B cell (primary cell): ENCODE data around the gene GLB1L2. TPM values are rescaled to one million over a fixed set of nuclear protein-coding genes. Genes with fewer than 3 reads are reported as not detected.

ENCODE experiments used
- ATAC-seq: fragments of 200-7000 bp; cut with Tn5 transposase; one replicate; pipeline ENCODE4 v1.10.0; 2021; ENCODE audit warnings: low read depth, mild to moderate bottlenecking, moderate number of reproducible peaks, moderate library complexity
- CTCF ChIA-PET: fragments of 350-600 bp; sonication (Branson Sonifier 250); formaldehyde crosslinking; loops from one replicate; lab custom pipeline; 2021; ENCODE audit warnings: antibody characterized with exemption, inconsistent platforms; lab: Charles Lee
- POLR2A ChIA-PET: fragments of 350-600 bp; sonication (Branson Sonifier 250); formaldehyde crosslinking; loops from one replicate; lab custom pipeline; 2021; ENCODE audit warnings: antibody characterized with exemption; lab: Charles Lee
- DNase-seq: peaks from one replicate; pipeline ENCODE4 v3.0.0; 2013
- H2AFZ ChIP-seq: 2 replicates; pipeline ENCODE4 v1.6.1; 2012; ENCODE audit warnings: mild to moderate bottlenecking, low read depth, low read length; ENCODE audit not compliant: insufficient read depth, poor library complexity, severe bottlenecking
- H3K27ac ChIP-seq, 2 donors: 1 replicate in 1 of 2; 2 replicates in 1 of 2; pipeline ENCODE4 v1.5.1; 2012 to 2013; ENCODE audit warnings: low read length in 2 of 2, mild to moderate bottlenecking in 2 of 2, moderate library complexity in 1 of 2
- H3K27me3 ChIP-seq, 4 experiments: fragments of 200-600 bp in 1 of 4; sonication (generic) in 1 of 4; replicated peaks in 1 of 4; 1 replicate in 2 of 4; 2 replicates in 2 of 4; pipeline versions ENCODE4 v1.6.1 to v1.7.0; 2013 to 2016; ENCODE audit warnings: low read length in 3 of 4, mild to moderate bottlenecking in 2 of 4, mixed read lengths in 1 of 4, moderate library complexity in 1 of 4; ENCODE audit not compliant: insufficient read depth in 4 of 4, control insufficient read depth in 3 of 4; ENCODE audit errors: control extremely low read depth in 1 of 4
- H3K36me3 ChIP-seq, 2 experiments: replicated peaks in 1 of 2; 1 replicate in 1 of 2; 2 replicates in 1 of 2; pipeline versions ENCODE4 v1.6.1 to v1.7.1; 2013; ENCODE audit warnings: low read length in 1 of 2; ENCODE audit not compliant: insufficient read depth in 2 of 2, control insufficient read depth in 1 of 2; ENCODE audit errors: control extremely low read depth in 1 of 2, extremely low read depth in 1 of 2
- H3K4me1 ChIP-seq, 2 donors: fragments of 200-600 bp in 1 of 2; sonication (generic) in 1 of 2; 1 replicate in 1 of 2; 2 replicates in 1 of 2; pipeline versions ENCODE4 v1.5.1 to v1.6.1; 2013 to 2017; ENCODE audit warnings: low read length in 2 of 2; ENCODE audit not compliant: control insufficient read depth in 2 of 2, insufficient read depth in 2 of 2
- H3K4me2 ChIP-seq: replicated peaks from 2 replicates; pipeline ENCODE3; 2012; ENCODE audit warnings: mild to moderate bottlenecking, low read depth, low read length; ENCODE audit not compliant: poor library complexity, severe bottlenecking
- H3K4me3 ChIP-seq, 5 experiments: fragments of 200-600 bp in 1 of 5; sonication (generic) in 1 of 5; 1 replicate in 3 of 5; 2 replicates in 2 of 5; pipeline versions ENCODE4 v1.5.1 to v1.7.0; 2011 to 2016; ENCODE audit warnings: low read length in 4 of 5, mild to moderate bottlenecking in 4 of 5, low read depth in 2 of 5, control low read depth in 1 of 5, moderate library complexity in 1 of 5; ENCODE audit not compliant: insufficient read depth in 1 of 5; ENCODE audit errors: control extremely low read depth in 1 of 5, extremely low read depth in 1 of 5
- H3K79me2 ChIP-seq: fragments of 200-600 bp; sonication (generic); one replicate; pipeline ENCODE4 v1.6.0; 2016; ENCODE audit warnings: low read length; ENCODE audit not compliant: control insufficient read depth, insufficient read depth
- H3K9ac ChIP-seq: fragments of 200-600 bp; sonication (generic); 2 replicates; pipeline ENCODE4 v1.6.1; 2017; ENCODE audit warnings: mild to moderate bottlenecking, low read length, moderate library complexity
- H3K9me3 ChIP-seq, 3 donors: one replicate each; pipeline versions ENCODE4 v1.6.1 to v1.7.1; 2013; ENCODE audit warnings: low read length in 2 of 3; ENCODE audit not compliant: control insufficient read depth in 2 of 3, insufficient read depth in 1 of 3; ENCODE audit errors: control extremely low read depth in 1 of 3
- H4K20me1 ChIP-seq: 2 replicates; pipeline ENCODE4 v1.6.0; 2012; ENCODE audit warnings: mild to moderate bottlenecking, low read length; ENCODE audit not compliant: insufficient read depth, control insufficient read depth, poor library complexity, severe bottlenecking
- H3K27ac Mint-ChIP-seq: one replicate; pipeline ENCODE4 v1.8.0; 2021; ENCODE audit warnings: mixed read lengths
- H3K27me3 Mint-ChIP-seq: one replicate; pipeline ENCODE4 v1.8.0; 2021; ENCODE audit warnings: mixed read lengths
- H3K4me1 Mint-ChIP-seq: one replicate; pipeline ENCODE4 v1.8.0; 2021; ENCODE audit warnings: mixed read lengths
- H3K4me3 Mint-ChIP-seq: one replicate; pipeline ENCODE4 v1.8.0; 2021; ENCODE audit warnings: mixed read lengths
- H3K9me3 Mint-ChIP-seq: one replicate; pipeline ENCODE4 v1.8.0; 2022; ENCODE audit warnings: mixed read lengths; ENCODE audit not compliant: insufficient read depth
- CTCF ChIP-seq: fragments of 200-600 bp; IDR thresholded peaks from one replicate; pipeline ENCODE4 v1.8.0; 2022; ENCODE audit warnings: antibody characterized with exemption, mild to moderate bottlenecking
- EZH2 ChIP-seq: IDR thresholded peaks from 2 replicates; pipeline ENCODE4 v1.6.1; 2012; ENCODE audit warnings: borderline replicate concordance, low read depth, mild to moderate bottlenecking, moderate library complexity, low read length; ENCODE audit not compliant: insufficient read depth, poor library complexity, severe bottlenecking
- WGBS: methylation state at CpG from one replicate; pipeline ENCODE4 v1.1.5; 2013; ENCODE audit warnings: missing lambda C conversion rate; ENCODE audit not compliant: insufficient coverage; 5-methylcytosine and 5-hydroxymethylcytosine counted together
- intact Hi-C: fragments of 100-400 bp; cut with micrococcal nuclease; formaldehyde crosslinking; loops from one replicate; pipeline ENCODE4 v1.10.0; 2022
- polyA plus RNA-seq: library from polyadenylated mRNA; depleted of rRNA; stranded (reverse); fragments of >200 nt; gene quantifications from 2 replicates; pipeline ENCODE4 v1.2.3, GENCODE V29; 2012
- total RNA-seq, 2 donors: library from RNA; stranded (reverse); fragments of 120-200 nt in 1 of 2; gene quantifications; 1 replicate in 1 of 2; 2 replicates in 1 of 2; pipeline versions ENCODE4 v1.2.3 to v1.2.4, GENCODE V29; 2013 to 2022

The GLB1L2 gene
- total and polyA plus RNA-seq, 2 donors (not counting 1 experiment from before 2014, with no cell fraction given): 0.31 to 0.44 TPM

GRCh38 chr11:134407923-134408322 lies 76.1 kb downstream of the GLB1L2 start:
- Histone ChIP-seq H3K4me1 (peaks cover 13 to 15% of the 10 kb centered on the region in 2 donors), H3K36me3 (no peaks in the 10 kb centered on the region), H3K27me3 (peaks cover 0 to 28% (median 13%) of the 10 kb centered on the region in 4 experiments), H3K27ac (no peak overlapping the region), H2AFZ (no peak overlapping the region), H3K4me2 (no peak overlapping the region), H3K4me3 (no peak overlapping the region), H3K79me2 (no peaks in the 10 kb centered on the region), H3K9me3 (peaks cover 0 to 6% (median 0%) of the 10 kb centered on the region in 3 donors), H4K20me1 (no peaks in the 10 kb centered on the region), H3K9ac (no peak overlapping the region)
- H3K4me3 Mint-ChIP-seq: no peak overlapping the region
- no peak overlapping the region for H3K27ac Mint-ChIP-seq
- WGBS: 79% methylated on average over 4 of the region's 8 CpGs
- ChIA-PET CTCF (no interaction called here), POLR2A (no interaction called here)
- H3K4me1 Mint-ChIP-seq: peaks cover 10% of the 10 kb centered on the region
- intact Hi-C loops: no loop called here
- no peaks in the 10 kb centered on the region for H3K9me3 Mint-ChIP-seq
- H3K27me3 Mint-ChIP-seq: peaks cover 39% of the 10 kb centered on the region
- ATAC-seq: no peak
- TF ChIP-seq EZH2 (no peak), CTCF (no peak)
- no peak for DNase-seq

- intact Hi-C loops: no loop called here
- 78% methylated on average over 13 of the region's 15 CpGs for WGBS
- POLR2A ChIA-PET: no interaction called here
These were observed 78.0 kb downstream of the GLB1L2 start for GRCh38 chr11:134409552-134410429.

More at GRCh38 chr11:134409552-134410429, 78.0 kb downstream of the GLB1L2 start:
- Histone ChIP-seq H3K27ac (no peak overlapping the region), H4K20me1 (no peaks in the 10 kb centered on the region), H3K9ac (no peak overlapping the region), H3K4me1 (peaks cover 15 to 21% of the 10 kb centered on the region in 2 donors), H3K9me3 (peaks cover 0 to 6% (median 0%) of the 10 kb centered on the region in 3 donors), H3K4me2 (no peak overlapping the region), H3K36me3 (no peaks in the 10 kb centered on the region), H3K4me3 (no peak overlapping the region), H3K27me3 (peaks cover 0 to 37% (median 17%) of the 10 kb centered on the region in 4 experiments), H3K79me2 (no peaks in the 10 kb centered on the region), H2AFZ (no peak overlapping the region)
- H3K27ac Mint-ChIP-seq: no peak overlapping the region
- H3K9me3 Mint-ChIP-seq: no peaks in the 10 kb centered on the region
- CTCF ChIA-PET: no interaction called here
- TF ChIP-seq CTCF (no peak), EZH2 (no peak)
- H3K27me3 Mint-ChIP-seq: peaks cover 47% of the 10 kb centered on the region
- DNase-seq: no peak
- ATAC-seq: no peak
- no peak overlapping the region for H3K4me3 Mint-ChIP-seq
- peaks cover 22% of the 10 kb centered on the region for H3K4me1 Mint-ChIP-seq
